GM19324 (cell line): Measurements from ENCODE around the gene GNG4.
"Not testable (repeated sequence)": the region's sequence is repeated elsewhere in the genome, so short reads cannot be mapped to it uniquely, and the experiment has no call there.

Source experiments
- ATAC-seq: cut with Tn5 transposase; IDR thresholded peaks from one replicate; pipeline ENCODE4 v1.9.1; 2021; ENCODE audit warnings: mild to moderate bottlenecking, moderate library complexity; ENCODE audit not compliant: unreplicated experiment, low FRiP score

GNG4 gene

DNA sequence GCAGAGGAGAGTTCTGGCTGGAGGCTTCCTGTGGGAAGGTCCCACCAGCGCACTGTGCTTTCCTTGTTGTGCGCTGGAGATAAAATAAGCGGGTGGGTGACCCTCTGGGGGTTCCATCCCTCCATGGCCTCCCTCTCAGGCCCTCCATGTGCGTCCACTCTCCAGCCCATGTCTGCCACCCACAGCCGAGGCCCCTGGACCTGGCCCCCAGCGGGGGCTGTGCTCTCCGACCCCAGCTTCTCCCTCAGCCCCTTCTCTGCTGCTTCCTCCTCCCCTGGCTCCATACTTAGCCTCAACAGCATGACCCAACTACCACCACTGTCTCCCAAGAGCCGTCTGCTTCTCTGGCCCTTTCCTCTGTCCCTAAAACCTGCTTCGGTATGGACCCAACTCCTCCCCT, 61.4 kb downstream of the GNG4 start:
- ATAC-seq: no peak

DNA sequence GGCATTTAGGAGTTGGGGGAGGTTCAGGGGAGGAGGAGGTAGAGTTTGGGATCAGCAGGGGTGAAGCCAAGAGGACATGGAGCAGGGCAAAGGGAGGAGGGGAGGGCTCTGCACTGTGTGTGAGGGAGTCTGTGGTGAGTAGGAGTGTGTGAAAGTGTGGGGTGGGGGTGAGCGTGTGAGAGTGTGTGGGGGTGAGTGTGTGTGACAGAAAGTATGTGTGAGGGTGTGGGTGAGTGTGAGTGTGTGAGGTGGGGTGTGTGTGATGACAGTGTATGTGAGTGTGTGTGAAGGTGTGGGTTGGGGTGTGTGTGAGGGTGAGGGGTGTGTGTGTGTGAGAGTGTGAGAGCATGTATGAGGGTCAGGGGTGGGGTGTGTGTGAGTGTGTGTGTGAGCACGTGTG, 62.6 kb downstream of the GNG4 start:
- no peak for ATAC-seq

GRCh38 chr1:235586413-235586812, 63.2 kb downstream of the GNG4 start:
- no peak for ATAC-seq

DNA sequence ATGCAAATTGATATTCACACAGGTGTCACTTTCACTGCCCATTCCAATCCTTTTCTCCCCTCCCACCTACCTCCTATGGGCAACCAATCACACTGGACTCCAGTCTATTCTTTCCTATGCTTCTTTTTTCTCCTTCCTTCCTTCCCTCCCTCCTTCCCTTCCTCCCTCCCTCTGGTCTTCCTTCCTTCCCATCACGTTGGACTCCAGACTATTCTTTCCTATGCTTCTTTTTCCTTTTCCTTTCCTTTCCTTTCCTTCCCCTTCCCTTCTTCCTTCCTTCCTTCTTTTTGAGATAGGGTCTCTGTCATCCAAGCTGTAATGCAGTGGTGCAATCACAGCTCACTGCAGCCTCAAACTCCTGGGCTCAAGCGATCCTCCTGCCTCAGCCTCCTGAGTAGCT, 64.6 kb downstream of the GNG4 start:
- no peak for ATAC-seq

DNA sequence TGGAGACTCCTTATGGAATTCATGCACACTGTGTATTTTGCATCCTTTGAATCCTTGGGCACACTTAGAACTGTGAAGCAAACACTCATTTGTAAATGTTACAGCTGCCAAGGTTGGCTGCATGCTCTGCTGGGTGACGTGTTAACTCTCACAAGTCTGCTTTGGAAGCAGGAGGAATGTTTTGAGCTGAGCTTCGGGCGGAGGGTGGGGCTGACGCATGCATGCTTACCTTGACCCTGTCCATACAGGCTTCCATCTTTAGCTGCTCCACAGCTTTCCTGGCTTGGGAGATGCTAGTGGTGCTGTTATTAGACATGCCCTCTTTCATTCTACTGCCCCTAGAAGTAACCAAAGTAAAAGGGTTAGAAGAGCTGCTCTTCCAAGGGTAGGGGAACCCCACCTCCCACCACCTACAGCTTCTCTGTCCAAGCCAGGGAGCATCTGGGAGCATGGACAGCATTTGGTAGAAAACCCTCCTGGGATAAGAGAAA, 66.0 kb downstream of the GNG4 start:
- no peak for ATAC-seq

DNA sequence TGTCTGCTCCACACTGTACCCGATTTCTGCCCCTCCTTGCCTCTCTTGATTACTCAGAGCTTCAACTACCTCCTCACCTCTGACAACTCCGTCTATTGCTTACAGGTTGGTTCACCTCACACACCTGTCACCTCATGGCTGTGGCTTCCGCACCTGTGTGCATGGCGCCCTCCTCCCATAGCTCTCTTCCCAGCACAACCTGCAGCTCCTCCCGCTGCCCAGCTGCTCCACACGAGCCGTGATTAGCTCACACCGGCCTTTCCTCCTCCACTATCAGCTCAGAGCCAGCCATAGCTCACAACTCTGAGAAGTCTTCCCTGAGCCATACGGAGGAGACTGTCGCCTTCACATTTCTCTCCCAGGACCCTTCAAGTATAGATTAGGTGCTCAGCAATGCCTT, 67.5 kb downstream of the GNG4 start:
- ATAC-seq: no peak

DNA sequence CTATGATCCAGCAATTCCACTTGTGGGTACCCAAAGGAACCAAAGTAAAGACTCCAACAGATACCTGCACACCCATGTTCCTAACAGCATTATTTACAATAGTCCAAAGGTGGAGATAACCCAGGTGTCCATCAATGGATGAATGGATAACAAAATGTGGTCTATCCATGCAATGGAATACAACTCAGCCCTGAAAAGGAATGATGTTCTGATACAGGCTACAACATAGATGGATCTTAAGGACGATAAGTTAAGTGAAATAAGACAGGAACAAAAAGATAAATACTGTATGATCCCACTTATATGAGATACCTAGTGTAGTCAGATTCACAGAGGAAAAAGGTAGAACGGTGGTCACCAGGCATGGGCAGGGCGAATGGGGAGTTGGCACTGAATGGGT, 69.7 kb downstream of the GNG4 start:
- ATAC-seq: no peak

DNA sequence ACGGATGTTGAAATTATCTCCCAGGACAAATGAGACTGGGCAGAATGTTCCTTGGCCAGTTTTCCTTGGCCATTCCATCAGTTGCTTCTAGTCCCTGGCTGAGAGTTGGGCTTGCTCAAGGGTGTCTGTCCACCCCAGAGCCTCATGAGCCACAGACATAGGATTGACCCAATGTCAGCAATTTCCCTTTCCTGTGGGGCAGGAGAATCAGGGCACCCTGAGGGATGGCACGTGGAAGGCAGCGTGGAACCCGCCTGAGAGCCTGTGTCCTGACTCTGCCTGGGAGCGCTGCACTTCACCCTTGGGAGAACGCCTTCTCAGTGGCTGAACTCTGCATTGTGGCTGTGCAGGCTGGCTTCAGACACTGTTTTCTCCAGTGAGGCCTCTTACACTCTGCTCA, 74.0 kb downstream of the GNG4 start:
- ATAC-seq: no peak

DNA sequence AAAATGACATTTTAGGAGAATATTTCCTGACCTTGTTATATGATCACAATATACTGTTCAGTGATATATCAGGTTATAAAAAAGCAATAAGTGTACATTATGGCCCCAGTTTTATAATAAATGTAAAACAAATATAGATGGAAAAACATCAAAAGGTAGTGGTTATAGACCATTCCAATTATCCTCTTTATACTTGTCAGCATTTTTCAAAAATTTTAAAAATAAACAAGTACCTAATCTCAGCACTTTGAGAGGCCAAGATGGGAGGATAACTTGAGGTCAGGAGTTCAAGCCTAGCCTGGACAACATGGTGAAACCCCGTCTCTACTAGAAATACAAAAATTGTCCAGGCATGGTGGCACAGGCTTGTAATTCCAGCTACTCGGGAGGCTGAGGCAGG, 75.7 kb downstream of the GNG4 start:
- no peak for ATAC-seq

DNA sequence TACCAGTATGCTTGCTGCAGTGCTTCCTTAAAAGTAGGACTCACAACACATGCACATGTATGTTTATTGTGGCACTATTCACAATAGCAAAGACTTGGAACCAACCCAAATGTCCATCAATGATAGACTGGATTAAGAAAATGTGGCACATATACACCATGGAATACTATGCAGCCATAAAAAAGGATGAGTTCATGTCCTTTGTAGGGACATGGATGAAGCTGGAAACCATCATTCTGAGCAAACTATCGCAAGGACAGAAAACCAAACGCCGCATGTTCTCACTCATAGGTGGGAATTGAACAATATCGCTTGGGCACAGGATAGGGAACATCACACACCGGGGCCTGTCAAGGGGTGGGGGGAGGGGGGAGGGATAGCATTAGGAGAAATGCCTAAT, 76.6 kb downstream of the GNG4 start:
- not testable (repeated sequence) for ATAC-seq

- ATAC-seq: no peak
These were observed 78.1 kb downstream of the GNG4 start for GRCh38 chr1:235571482-235571881.

DNA sequence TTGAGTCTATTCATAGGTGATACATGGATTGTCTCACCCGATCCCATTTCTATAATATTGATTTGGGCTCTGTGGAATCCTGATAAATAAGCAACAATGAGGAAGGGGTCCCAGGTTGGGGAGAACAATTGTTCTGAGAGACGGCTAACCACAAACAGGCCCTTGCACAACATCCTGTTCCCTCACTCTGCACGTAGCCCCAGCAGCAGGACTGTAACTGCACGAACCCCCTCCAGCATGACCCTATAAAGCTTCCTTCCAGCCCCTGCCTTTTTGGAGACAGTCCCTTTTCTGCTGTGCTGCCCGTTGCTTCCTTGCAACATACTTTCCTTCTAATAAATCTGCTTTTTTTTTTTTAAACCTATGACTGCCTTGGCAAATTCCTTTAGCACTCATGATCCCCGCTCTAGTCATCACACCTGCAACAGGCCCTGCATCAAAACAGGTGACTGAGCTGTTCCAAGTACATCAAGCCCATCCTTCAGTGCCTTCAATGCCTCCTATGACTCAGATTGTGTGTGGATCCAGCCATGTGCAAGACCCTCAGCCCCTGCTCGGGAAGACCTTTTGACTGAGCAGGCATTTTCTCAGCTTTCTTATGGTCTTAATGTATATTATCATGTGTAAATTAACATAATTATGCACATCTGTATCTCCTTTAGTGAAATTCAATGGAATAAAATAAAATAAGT, 81.6 kb downstream of the GNG4 start:
- no peak for ATAC-seq

DNA sequence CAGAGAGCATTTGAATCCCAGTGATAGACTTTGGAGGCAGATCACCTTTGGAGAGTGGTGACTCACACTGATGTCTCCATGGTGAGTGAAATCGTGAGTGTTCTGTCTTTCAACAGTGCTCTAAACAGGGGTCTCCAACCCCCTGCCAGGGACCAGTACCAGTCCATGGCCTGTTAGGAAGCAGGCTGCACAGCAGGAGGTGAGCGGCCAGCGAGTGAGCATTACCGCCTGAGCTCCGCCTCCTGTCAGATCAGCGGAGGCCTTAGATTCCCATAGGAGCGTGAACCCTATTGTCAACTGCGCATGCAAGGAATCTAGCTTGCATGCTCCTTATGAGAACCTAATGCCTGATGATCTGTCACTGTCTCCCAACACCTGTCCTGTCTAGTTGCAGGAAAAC, 83.5 kb downstream of the GNG4 start:
- no peak for ATAC-seq

GRCh38 chr1:235563513-235564061, 86.0 kb downstream of the GNG4 start:
- no peak for ATAC-seq

DNA sequence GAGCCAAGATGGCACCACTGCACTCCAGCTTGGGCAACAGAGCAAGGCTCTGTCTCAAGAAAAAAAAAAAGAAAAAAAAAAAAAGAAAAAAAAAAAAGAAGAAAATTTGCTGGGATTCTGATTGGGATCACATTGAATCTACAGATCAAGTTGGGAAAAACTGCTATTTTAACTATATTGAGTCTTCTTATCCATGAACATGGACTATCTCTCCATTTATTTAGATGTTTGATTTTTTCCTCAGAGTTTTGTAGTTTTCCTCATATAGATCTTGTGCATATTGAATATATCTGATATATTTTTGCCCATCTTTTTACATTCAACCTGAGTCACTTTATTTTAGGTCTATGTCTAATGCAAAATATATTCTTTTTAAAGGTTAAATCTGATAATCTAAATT, 87.0 kb downstream of the GNG4 start:
- no peak for ATAC-seq

GRCh38 chr1:235558621-235559169, 90.9 kb downstream of the GNG4 start:
- no peak for ATAC-seq

GRCh38 chr1:235557495-235557894, 92.1 kb downstream of the GNG4 start:
- ATAC-seq: no peak

- ATAC-seq: no peak
These were observed 92.8 kb downstream of the GNG4 start for GRCh38 chr1:235556807-235557206.

- no peak for ATAC-seq
These were observed 96.5 kb downstream of the GNG4 start for GRCh38 chr1:235553112-235553551.

GRCh38 chr1:235552146-235552716, 97.4 kb downstream of the GNG4 start:
- ATAC-seq: no peak

DNA sequence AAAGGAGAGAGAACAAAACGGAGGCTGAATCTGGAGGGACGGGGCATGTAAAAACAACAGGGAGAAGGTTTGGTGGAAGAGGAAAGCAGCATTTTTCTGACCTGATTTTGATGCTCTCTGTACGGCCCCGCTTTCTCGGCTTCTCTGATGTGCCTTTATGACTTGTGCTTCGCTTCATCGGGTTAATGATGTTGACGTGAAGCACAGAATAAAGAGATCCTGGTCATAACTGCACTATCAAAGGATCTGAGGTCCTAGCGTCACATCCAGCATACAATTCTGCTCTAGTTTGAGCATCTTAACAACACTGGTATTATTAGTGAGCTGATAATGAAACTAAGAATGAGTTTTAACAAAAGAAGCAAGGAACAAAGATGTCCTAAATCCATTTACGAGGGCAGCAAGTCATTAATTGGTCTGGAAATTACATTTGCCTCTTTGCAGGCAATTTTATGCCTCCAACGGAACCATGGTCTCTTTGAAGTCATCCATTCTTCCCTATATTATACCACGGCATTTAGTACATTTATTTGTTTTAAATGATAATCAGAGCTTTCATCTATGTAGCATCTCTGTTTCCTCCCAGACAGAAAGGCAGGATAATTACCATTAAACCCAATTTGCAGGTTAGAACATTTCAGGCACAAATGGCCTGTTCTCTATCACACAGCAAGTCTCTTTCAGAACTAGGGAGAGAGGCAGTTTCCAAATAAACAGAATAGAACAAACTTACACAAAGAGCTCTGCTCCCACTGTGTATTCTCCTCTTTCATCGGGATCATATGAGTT, 100.0 kb downstream of the GNG4 start:
- ATAC-seq: no peak
